Measurements from ENCODE around the gene ABCG4.
A peak's percentile ranks its signal among the peaks of the same experiment; 100 is the strongest.

ABCG4 gene

DNA sequence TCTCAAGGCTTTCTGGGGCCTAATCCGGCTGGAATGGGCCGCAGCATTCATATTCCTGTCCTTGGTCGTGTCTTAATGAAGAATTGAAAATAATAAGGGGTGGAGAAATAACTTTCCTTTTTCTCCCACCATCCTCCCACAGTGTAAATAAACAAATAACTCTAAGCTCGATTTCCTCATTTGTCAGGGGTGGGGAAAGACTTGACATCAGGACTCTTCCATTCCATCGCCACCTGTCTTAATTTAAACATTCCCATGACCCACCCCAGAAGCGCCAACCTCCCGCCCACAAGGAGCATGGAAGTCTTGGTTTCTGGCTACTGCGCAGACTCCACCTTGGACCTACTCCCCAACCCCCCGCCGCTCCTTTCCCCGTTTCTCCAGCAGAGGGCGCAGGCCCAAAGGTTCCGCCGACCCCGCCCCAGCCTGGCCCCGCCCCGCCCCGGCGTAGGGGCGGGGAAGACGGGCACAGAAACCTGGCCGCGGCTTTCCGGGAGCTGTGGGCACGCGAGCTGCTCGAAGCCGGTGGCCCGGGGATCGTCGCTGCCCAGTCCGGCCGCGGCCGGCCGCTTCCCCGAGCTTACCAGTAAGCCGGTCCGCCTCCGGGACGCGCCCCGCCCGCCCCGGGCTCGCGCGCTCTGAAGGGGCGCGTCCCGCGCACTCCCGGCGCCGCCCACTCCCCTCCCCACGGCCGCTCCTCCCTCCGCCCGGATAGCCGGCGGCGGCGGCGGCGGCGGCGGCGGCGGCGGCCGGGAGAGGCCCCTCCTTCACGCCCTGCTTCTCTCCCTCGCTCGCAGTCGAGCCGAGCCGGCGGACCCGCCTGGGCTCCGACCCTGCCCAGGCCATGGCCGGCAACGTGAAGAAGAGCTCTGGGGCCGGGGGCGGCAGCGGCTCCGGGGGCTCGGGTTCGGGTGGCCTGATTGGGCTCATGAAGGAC lies 57.0 kb downstream of the ABCG4 start, which contains the start of gene CBL:
TSS of gene CBL (plus strand) at position 766 of the 937 bp plus-strand sequence. CDS start at position 845, 79 bp downstream.
- peak; percentile 64 for DNase-seq (ENCODE audit: low read depth, low spot score)
- no CpG with 5 or more reads among the region's 88 CpGs for WGBS (ENCODE audit: insufficient coverage, insufficient read length)

DNA sequence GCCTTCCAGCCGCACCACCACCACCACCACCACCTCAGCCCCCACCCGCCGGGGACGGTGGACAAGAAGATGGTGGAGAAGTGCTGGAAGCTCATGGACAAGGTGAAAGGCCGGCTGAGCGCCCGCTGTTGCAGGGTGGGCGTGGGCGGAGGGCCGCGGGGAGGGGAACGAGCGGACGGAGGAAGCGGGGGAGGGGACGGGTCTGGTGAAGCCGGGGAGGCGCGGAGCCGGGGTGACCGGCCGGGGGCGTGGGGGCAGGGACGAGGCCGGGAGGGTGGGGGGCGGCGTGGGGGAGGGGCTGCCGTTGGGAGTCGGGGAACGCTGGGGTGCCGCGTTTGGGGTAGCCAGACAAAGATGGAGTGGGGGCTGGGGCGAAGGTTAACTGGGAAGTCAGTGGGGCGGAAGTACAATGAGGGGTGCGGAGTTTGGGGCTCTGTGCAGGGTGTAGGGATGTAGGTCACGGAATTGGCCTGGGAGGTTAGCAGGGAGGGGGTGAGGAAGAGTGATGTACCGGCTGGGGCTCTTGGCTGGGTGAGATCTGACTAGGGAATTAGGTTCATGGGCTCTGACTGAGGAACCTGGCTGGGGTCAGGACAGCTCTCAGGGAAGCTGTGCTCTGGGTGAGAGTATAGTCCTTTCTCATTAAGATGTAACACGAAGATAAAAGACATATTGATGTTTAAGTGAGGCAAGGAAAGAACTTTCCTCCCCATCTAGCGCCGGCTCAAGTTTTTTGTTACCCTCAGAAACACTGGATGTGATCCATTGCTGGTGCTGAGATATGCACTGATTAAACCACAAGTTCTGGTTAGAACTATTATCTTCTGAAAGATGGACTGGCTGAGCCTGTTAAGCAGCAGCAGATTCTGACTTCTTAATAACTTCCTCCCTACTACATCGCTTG lies 57.9 kb downstream of the ABCG4 start:
- no CpG with 5 or more reads among the region's 41 CpGs for WGBS (ENCODE audit: insufficient coverage, insufficient read length)
- Histone ChIP-seq H3K4me3 (ENCODE audit: low read length) (peak overlapping the region; percentile 89), H3K27me3 (ENCODE audit: control insufficient read depth, insufficient read depth, low read length) (no peaks in the 10 kb centered on the region), H3K36me3 (ENCODE audit: control insufficient read depth, insufficient read depth, low read length) (no peaks in the 10 kb centered on the region), H3K9me3 (ENCODE audit: control insufficient read depth, insufficient read depth, low read length) (no peaks in the 10 kb centered on the region), H3K27ac (ENCODE audit: low read length) (no peak overlapping the region), H3K4me1 (ENCODE audit: control insufficient read depth, insufficient read depth, low read length) (no peaks in the 10 kb centered on the region)
- DNase-seq (ENCODE audit: low read depth, low spot score): no peak

More for the DNA sequence above, 57.0 kb downstream of the ABCG4 start, which contains the start of gene CBL:
- Histone ChIP-seq H3K4me3 (ENCODE audit: low read length) (peak within 1 kb of the TSS; percentile 89), H3K27me3 (ENCODE audit: control insufficient read depth, insufficient read depth, low read length) (no peaks in the 10 kb centered on the region), H3K4me1 (ENCODE audit: control insufficient read depth, insufficient read depth, low read length) (no peaks in the 10 kb centered on the region), H3K27ac (ENCODE audit: low read length) (no peak within 1 kb of the TSS), H3K9me3 (ENCODE audit: control insufficient read depth, insufficient read depth, low read length) (no peaks in the 10 kb centered on the region), H3K36me3 (ENCODE audit: control insufficient read depth, insufficient read depth, low read length) (no peaks in the 10 kb centered on the region)

DNA sequence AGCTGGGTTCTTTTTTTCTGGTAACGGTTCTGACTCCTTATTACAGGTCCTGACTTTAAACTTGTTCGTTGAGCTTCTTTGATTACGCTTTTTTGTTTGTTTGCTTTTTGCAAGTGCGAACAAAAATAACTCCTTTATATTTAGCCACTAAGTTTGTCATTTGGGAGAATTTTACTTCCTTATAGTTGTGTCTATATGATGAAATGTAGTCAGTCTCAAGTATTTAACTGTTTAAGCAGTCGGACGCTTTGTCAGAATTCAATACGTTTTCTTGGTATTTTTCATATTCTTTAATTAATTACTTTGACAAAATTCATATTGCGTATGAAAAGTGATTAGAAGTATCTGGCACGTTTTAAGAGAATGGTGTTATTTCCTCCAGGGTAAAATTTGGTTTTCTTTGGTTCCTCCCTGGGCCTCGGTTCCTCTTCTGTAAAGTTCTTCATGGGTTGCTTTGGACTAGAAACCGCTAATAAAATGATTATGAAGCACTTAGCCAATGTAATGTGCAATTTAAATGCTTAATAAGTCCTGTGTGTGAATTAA lies 58.6 kb downstream of the ABCG4 start:
- no peak overlapping the region for H3K27ac ChIP-seq (ENCODE audit: low read length)
- DNase-seq (ENCODE audit: low read depth, low spot score): no peak
- WGBS (ENCODE audit: insufficient coverage, insufficient read length): no CpG with 5 or more reads among the region's 11 CpGs
- no peaks in the 10 kb centered on the region for H3K36me3 ChIP-seq (ENCODE audit: control insufficient read depth, insufficient read depth, low read length)
- no peaks in the 10 kb centered on the region for H3K4me1 ChIP-seq (ENCODE audit: control insufficient read depth, insufficient read depth, low read length)
- H3K9me3 ChIP-seq (ENCODE audit: control insufficient read depth, insufficient read depth, low read length): no peaks in the 10 kb centered on the region
- peak overlapping the region; percentile 89; the same call in 1 of the 2 replicates for H3K4me3 ChIP-seq (ENCODE audit: low read length)
- no peaks in the 10 kb centered on the region for H3K27me3 ChIP-seq (ENCODE audit: control insufficient read depth, insufficient read depth, low read length)

DNA sequence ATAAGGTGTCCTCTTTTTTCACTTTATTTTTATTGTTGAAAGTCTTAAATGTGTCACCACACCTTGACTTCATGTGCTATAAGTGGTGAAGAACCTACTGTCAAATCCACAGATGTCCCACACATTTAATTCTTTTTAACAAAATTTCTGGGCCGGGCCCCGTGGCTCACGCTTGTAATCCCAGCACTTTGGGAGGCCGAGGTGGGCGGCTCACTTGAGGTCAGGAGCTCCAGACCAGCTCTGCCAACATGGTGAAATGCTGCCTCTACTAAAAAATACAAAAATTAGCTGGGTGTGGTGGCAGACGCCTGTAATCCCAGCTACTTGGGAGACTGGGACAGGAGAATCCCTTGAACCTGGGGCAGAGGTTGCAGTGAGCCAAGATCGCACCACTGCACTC lies 60.3 kb downstream of the ABCG4 start:
- H3K27me3 ChIP-seq (ENCODE audit: control insufficient read depth, insufficient read depth, low read length): no peaks in the 10 kb centered on the region
- no peaks in the 10 kb centered on the region for H3K4me1 ChIP-seq (ENCODE audit: control insufficient read depth, insufficient read depth, low read length)
- no peak overlapping the region for H3K27ac ChIP-seq (ENCODE audit: low read length)
- no CpG with 5 or more reads among the region's 7 CpGs for WGBS (ENCODE audit: insufficient coverage, insufficient read length)
- DNase-seq (ENCODE audit: low read depth, low spot score): no peak
- no peaks in the 10 kb centered on the region for H3K36me3 ChIP-seq (ENCODE audit: control insufficient read depth, insufficient read depth, low read length)
- no peak overlapping the region for H3K4me3 ChIP-seq (ENCODE audit: low read length)
- H3K9me3 ChIP-seq (ENCODE audit: control insufficient read depth, insufficient read depth, low read length): no peaks in the 10 kb centered on the region

DNA sequence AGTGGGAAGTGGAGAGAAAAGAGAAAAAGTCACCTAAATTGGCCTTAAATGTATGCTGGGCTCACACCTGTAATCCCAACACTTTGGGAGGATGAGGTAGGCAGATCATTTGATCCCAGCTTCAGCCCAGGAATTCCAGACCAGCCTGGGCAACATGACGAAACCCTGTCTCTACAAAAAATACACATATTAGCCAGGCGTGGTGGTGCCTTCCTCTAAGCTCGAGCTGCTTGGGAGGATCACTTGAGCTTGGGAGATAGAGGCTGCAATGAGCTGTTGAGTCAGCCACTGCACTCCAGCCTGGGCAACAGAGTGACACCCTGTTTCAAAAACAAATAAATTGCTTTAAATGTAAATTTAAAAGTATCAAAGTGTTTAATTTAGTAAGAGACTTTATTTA lies 61.2 kb downstream of the ABCG4 start:
- H3K27ac ChIP-seq (ENCODE audit: low read length): no peak overlapping the region
- DNase-seq (ENCODE audit: low read depth, low spot score): no peak
- H3K4me1 ChIP-seq (ENCODE audit: control insufficient read depth, insufficient read depth, low read length): no peaks in the 10 kb centered on the region
- WGBS (ENCODE audit: insufficient coverage, insufficient read length): no CpG with 5 or more reads among the region's 3 CpGs
- H3K9me3 ChIP-seq (ENCODE audit: control insufficient read depth, insufficient read depth, low read length): no peaks in the 10 kb centered on the region
- no peaks in the 10 kb centered on the region for H3K36me3 ChIP-seq (ENCODE audit: control insufficient read depth, insufficient read depth, low read length)
- H3K4me3 ChIP-seq (ENCODE audit: low read length): no peak overlapping the region
- H3K27me3 ChIP-seq (ENCODE audit: control insufficient read depth, insufficient read depth, low read length): no peaks in the 10 kb centered on the region

Data from iPS DF 6.9 (cell line).